Kidney (tissue), 14 donors: ENCODE data around the gene ZNF385C. TPM values are rescaled to one million over a fixed set of nuclear protein-coding genes. Genes with fewer than 3 reads are reported as not detected.

Experiments
- DNase-seq, 5 donors: peaks; one replicate each; pipeline ENCODE4 v3.0.0-alpha.2; 2013 to 2020
- FAIRE-seq: peaks from 2 replicates; lab custom pipeline; 2012; peaks lifted over from hg19 to GRCh38; lab: Jason Lieb, UNC
- H3K27ac ChIP-seq, 2 donors: one replicate each; pipeline ENCODE4 v1.7.0; 2013; ENCODE audit warnings: low read depth in 2 of 2, low read length in 2 of 2, inconsistent platforms in 1 of 2
- H3K27me3 ChIP-seq: one replicate; pipeline ENCODE4 v1.7.1; 2013; ENCODE audit warnings: low read length, inconsistent platforms; ENCODE audit not compliant: control insufficient read depth, insufficient read depth
- H3K36me3 ChIP-seq, 3 donors: one replicate each; pipeline versions ENCODE4 v1.7.0 to v1.7.1; 2013; ENCODE audit warnings: low read length in 3 of 3, control low read depth in 1 of 3, inconsistent platforms in 1 of 3; ENCODE audit not compliant: insufficient read depth in 3 of 3, control insufficient read depth in 2 of 3
- H3K4me1 ChIP-seq, 3 donors: one replicate each; pipeline versions ENCODE4 v1.7.0 to v1.7.1; 2013; ENCODE audit warnings: low read length in 3 of 3, inconsistent platforms in 1 of 3, low read depth in 1 of 3; ENCODE audit not compliant: control insufficient read depth in 2 of 3, insufficient read depth in 2 of 3
- H3K4me3 ChIP-seq, 3 donors: one replicate each; pipeline versions ENCODE4 v1.7.0 to v1.8.1; 2013; ENCODE audit warnings: low read length in 3 of 3, control low read depth in 1 of 3, inconsistent platforms in 1 of 3
- H3K9ac ChIP-seq, 3 donors: one replicate each; pipeline versions ENCODE4 v1.7.0 to v1.7.1; 2013; ENCODE audit warnings: low read length in 3 of 3, control low read depth in 1 of 3, inconsistent platforms in 1 of 3
- H3K9me3 ChIP-seq, 3 donors: one replicate each; pipeline versions ENCODE4 v1.7.0 to v1.7.1; 2013; ENCODE audit warnings: low read length in 3 of 3, control low read depth in 1 of 3, inconsistent platforms in 1 of 3; ENCODE audit not compliant: control insufficient read depth in 2 of 3, insufficient read depth in 1 of 3
- intact Hi-C: fragments of 100-400 bp; cut with DNase I; formaldehyde crosslinking; loops from one replicate; pipeline ENCODE4 v1.11.1; 2022
- polyA plus RNA-seq: library from polyadenylated mRNA; stranded (reverse); fragments of 350-450 nt; fragmentation: Illumina TruSeq; extraction: RNeasy Lipid Tissue Mini Kit (QIAGEN cat#74804); gene quantifications from one replicate; pipeline ENCODE4 v1.2.3, GENCODE V29; 2014; ENCODE audit warnings: low read depth, low replicate concordance; ENCODE audit not compliant: insufficient read depth
- total RNA-seq: library from RNA; stranded (reverse); fragmentation: NEBNext Ultra II Directional; extraction: Animal tissue kit (Norgen Biotek cat#: 25700); gene quantifications from one replicate; pipeline ENCODE4 v1.2.1, GENCODE V29; 2021
- TF ChIP-seq, protein P1 (sequence below): IDR thresholded peaks from 3 replicates; pipeline ENCODE4 v1.5.1; 2012; ENCODE audit warnings: mild to moderate bottlenecking, moderate library complexity, borderline replicate concordance; ENCODE audit not compliant: insufficient read depth; ENCODE audit errors: extremely low read depth
- donor health status: control.
- donor health status: control.
- donor health status: control.
- donor health status: control.
- donor health status: control.
- donor health status: DM: yes; HTN: yes; CAD: no.
- donor health status: Normal renal cell carcinoma (clear cell type).

ZNF385C gene
- total and polyA plus RNA-seq, 2 donors from 2014 or later: 1.1 to 1.2 TPM

GRCh38 chr17:42071810-42072209, 26.5 kb downstream of the ZNF385C start:
- DNase-seq (no peak), FAIRE-seq (no peak)
- no peak overlapping the region for H3K9ac ChIP-seq
- H3K9me3 ChIP-seq: no peaks in the 10 kb centered on the region
- no peak overlapping the region for H3K27ac ChIP-seq
- H3K4me1 ChIP-seq: no peaks in the 10 kb centered on the region
- no peaks in the 10 kb centered on the region for H3K27me3 ChIP-seq
- no peaks in the 10 kb centered on the region for H3K36me3 ChIP-seq
- TF ChIP-seq, protein P1, sequence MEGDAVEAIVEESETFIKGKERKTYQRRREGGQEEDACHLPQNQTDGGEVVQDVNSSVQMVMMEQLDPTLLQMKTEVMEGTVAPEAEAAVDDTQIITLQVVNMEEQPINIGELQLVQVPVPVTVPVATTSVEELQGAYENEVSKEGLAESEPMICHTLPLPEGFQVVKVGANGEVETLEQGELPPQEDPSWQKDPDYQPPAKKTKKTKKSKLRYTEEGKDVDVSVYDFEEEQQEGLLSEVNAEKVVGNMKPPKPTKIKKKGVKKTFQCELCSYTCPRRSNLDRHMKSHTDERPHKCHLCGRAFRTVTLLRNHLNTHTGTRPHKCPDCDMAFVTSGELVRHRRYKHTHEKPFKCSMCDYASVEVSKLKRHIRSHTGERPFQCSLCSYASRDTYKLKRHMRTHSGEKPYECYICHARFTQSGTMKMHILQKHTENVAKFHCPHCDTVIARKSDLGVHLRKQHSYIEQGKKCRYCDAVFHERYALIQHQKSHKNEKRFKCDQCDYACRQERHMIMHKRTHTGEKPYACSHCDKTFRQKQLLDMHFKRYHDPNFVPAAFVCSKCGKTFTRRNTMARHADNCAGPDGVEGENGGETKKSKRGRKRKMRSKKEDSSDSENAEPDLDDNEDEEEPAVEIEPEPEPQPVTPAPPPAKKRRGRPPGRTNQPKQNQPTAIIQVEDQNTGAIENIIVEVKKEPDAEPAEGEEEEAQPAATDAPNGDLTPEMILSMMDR: no peak
- peak overlapping the region in 1 of 3 donors; percentile 32 for H3K4me3 ChIP-seq
- intact Hi-C loops: no loop called here

GRCh38 chr17:42068979-42069378, 29.3 kb downstream of the ZNF385C start:
- no peaks in the 10 kb centered on the region for H3K36me3 ChIP-seq
- no peak for DNase-seq
- H3K27me3 ChIP-seq: no peaks in the 10 kb centered on the region
- no peak overlapping the region for H3K4me3 ChIP-seq
- no peaks in the 10 kb centered on the region for H3K4me1 ChIP-seq
- no peaks in the 10 kb centered on the region for H3K9me3 ChIP-seq
- no peak overlapping the region for H3K9ac ChIP-seq
- intact Hi-C loops: no loop called here
- TF ChIP-seq, protein P1: no peak
- FAIRE-seq: no peak
- no peak overlapping the region for H3K27ac ChIP-seq

DNA sequence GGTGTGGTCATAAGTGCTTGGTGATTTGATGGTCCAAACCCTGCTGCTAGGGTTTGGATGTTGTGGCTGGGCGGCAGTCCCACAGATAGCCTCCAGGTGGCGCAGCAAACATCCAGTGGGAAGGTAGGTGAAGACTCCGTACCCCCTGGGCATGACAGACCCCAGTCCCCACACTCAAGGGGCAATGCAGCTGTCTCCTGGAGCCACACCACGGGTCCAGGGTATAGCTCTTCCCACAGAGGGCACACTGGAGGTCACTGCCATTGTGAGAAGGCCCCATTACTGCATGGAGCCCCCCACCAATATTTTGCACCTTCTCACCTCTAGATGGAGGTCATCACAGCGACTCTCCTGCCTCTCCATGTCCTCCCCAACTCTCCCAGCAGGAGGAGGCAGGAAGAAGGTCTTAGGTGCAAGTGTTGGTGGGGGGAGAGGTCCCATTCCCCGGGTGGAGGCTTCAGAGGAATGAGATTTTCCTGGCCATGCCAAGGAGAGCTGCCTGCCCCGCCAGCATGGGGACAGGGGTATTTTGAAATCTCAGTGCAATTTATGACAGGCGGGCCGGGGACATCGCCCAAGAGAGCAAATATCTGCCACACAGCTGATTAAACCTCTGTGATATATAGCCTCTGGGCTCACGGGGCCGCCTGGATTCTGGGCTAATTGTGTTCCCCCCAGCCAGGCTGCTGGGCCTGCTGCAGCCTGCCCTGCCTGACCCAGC, 30.7 kb downstream of the ZNF385C start:
- no peaks in the 10 kb centered on the region for H3K36me3 ChIP-seq
- H3K27ac ChIP-seq: no peak overlapping the region
- H3K27me3 ChIP-seq: no peaks in the 10 kb centered on the region
- FAIRE-seq: no peak
- H3K4me3 ChIP-seq: no peak overlapping the region
- H3K9ac ChIP-seq: no peak overlapping the region
- DNase-seq: peak; percentile 76 to 86 (median 80)
- TF ChIP-seq, protein P1: peak; percentile 85
- intact Hi-C loops: no loop called here
- H3K4me1 ChIP-seq: no peaks in the 10 kb centered on the region
- H3K9me3 ChIP-seq: no peaks in the 10 kb centered on the region
